H9 (cell line): ENCODE measurements around the gene KCNIP4. TPM values are rescaled to one million over a fixed set of nuclear protein-coding genes. Genes with fewer than 3 reads are reported as not detected.

Source experiments
- DNase-seq: peaks from one replicate; pipeline ENCODE4 v3.0.0-alpha.2; 2017
- H2AFZ ChIP-seq: one replicate; pipeline ENCODE4 v1.6.1; 2013; ENCODE audit warnings: mild to moderate bottlenecking, low read length, control low read depth, moderate library complexity
- H2AK5ac ChIP-seq: 2 replicates; pipeline ENCODE4 v1.6.1; 2013; ENCODE audit warnings: low read length, control low read depth, mixed read lengths; ENCODE audit not compliant: insufficient read length
- H2BK120ac ChIP-seq: one replicate; pipeline ENCODE4 v1.6.1; 2013; ENCODE audit warnings: low read depth, mild to moderate bottlenecking, low read length, control low read depth, inconsistent platforms; ENCODE audit not compliant: poor library complexity, severe bottlenecking
- H2BK12ac ChIP-seq: 2 replicates; pipeline ENCODE4 v1.6.1; 2013; ENCODE audit warnings: low read length, control low read depth, mixed read lengths, low read depth; ENCODE audit not compliant: insufficient read length
- H2BK15ac ChIP-seq: 2 replicates; pipeline ENCODE4 v1.6.1; 2013; ENCODE audit warnings: low read depth, low read length, control low read depth
- H2BK20ac ChIP-seq: one replicate; pipeline ENCODE4 v1.6.1; 2013; ENCODE audit warnings: low read depth, mild to moderate bottlenecking, low read length, control low read depth, inconsistent platforms; ENCODE audit not compliant: poor library complexity, severe bottlenecking
- H2BK5ac ChIP-seq: 2 replicates; pipeline ENCODE4 v1.6.1; 2013; ENCODE audit warnings: low read length, control low read depth, mixed read lengths; ENCODE audit not compliant: insufficient read length
- H3K14ac ChIP-seq: 2 replicates; pipeline ENCODE4 v1.6.1; 2013; ENCODE audit warnings: low read length, control low read depth; ENCODE audit not compliant: insufficient read depth
- H3K18ac ChIP-seq: 2 replicates; pipeline ENCODE4 v1.6.1; 2013; ENCODE audit warnings: low read depth, mild to moderate bottlenecking, mixed read lengths, low read length, control low read depth; ENCODE audit not compliant: insufficient read length
- H3K23ac ChIP-seq: 2 replicates; pipeline ENCODE4 v1.6.1; 2013; ENCODE audit warnings: low read length, control low read depth, mixed read lengths, low read depth; ENCODE audit not compliant: insufficient read length
- H3K23me2 ChIP-seq: 2 replicates; pipeline ENCODE4 v1.6.1; 2013; ENCODE audit warnings: low read depth, mild to moderate bottlenecking, mixed read lengths, low read length, control low read depth; ENCODE audit not compliant: insufficient read length, poor library complexity, severe bottlenecking
- H3K27ac ChIP-seq: 2 replicates; pipeline ENCODE4 v1.5.1; 2013; ENCODE audit warnings: low read length, control low read depth, mixed read lengths, low read depth; ENCODE audit not compliant: insufficient read length
- H3K27me3 ChIP-seq: 2 replicates; pipeline ENCODE4 v1.6.1; 2013; ENCODE audit warnings: low read length, control low read depth, inconsistent platforms; ENCODE audit not compliant: insufficient read depth
- H3K4ac ChIP-seq: 2 replicates; pipeline ENCODE4 v1.6.1; 2013; ENCODE audit warnings: low read depth, mild to moderate bottlenecking, control low read depth, inconsistent platforms, low read length, moderate library complexity
- H3K4me1 ChIP-seq: 2 replicates; pipeline ENCODE4 v1.6.1; 2013; ENCODE audit warnings: low read length, control low read depth, inconsistent platforms; ENCODE audit not compliant: insufficient read depth
- H3K4me2 ChIP-seq: 2 replicates; pipeline ENCODE4 v1.6.1; 2013; ENCODE audit warnings: low read length, control low read depth, mixed read lengths; ENCODE audit not compliant: insufficient read length, insufficient read depth
- H3K56ac ChIP-seq: 2 replicates; pipeline ENCODE4 v1.6.1; 2013; ENCODE audit warnings: low read depth, mild to moderate bottlenecking, mixed read lengths, low read length, control low read depth; ENCODE audit not compliant: insufficient read length
- H3K79me1 ChIP-seq: 2 replicates; pipeline ENCODE4 v1.6.1; 2013; ENCODE audit warnings: low read depth, mild to moderate bottlenecking, moderate library complexity, low read length, control low read depth, inconsistent platforms; ENCODE audit not compliant: insufficient read depth, poor library complexity, severe bottlenecking
- H3K79me2 ChIP-seq: 2 replicates; pipeline ENCODE4 v1.6.1; 2013; ENCODE audit warnings: low read length, control low read depth, inconsistent platforms; ENCODE audit not compliant: insufficient read depth
- H3K9ac ChIP-seq: 2 replicates; pipeline ENCODE4 v1.6.1; 2013; ENCODE audit warnings: low read length, control low read depth, mixed read lengths; ENCODE audit not compliant: insufficient read length; ENCODE audit errors: extremely low read depth
- H3K9me3 ChIP-seq: one replicate; pipeline ENCODE4 v1.6.1; 2013; ENCODE audit warnings: low read depth, low read length, inconsistent platforms; ENCODE audit not compliant: control insufficient read depth
- H3T11ph ChIP-seq: one replicate; pipeline ENCODE4 v1.6.1; 2013; ENCODE audit warnings: mild to moderate bottlenecking, low read length, control low read depth, inconsistent platforms
- H4K20me1 ChIP-seq: one replicate; pipeline ENCODE4 v1.6.1; 2013; ENCODE audit not compliant: control insufficient read depth, insufficient read length, insufficient read depth
- H4K5ac ChIP-seq: 2 replicates; pipeline ENCODE4 v1.6.1; 2013; ENCODE audit warnings: low read depth, mild to moderate bottlenecking, mixed read lengths, low read length, control low read depth; ENCODE audit not compliant: insufficient read length
- H4K8ac ChIP-seq: replicated peaks from 2 replicates; pipeline ENCODE4 v1.6.1; 2013; ENCODE audit warnings: low read length, control low read depth, mixed read lengths, low read depth; ENCODE audit not compliant: insufficient read length
- H4K91ac ChIP-seq: 2 replicates; pipeline ENCODE4 v1.6.1; 2013; ENCODE audit warnings: low read depth, mild to moderate bottlenecking, moderate library complexity, mixed read lengths, low read length, control low read depth; ENCODE audit not compliant: insufficient read length
- H3K27ac Mint-ChIP-seq, 3 experiments: 2 replicates in 2 of 3; 3 replicates in 1 of 3; pipeline ENCODE4 v1.8.0; 2020 to 2021; ENCODE audit warnings: mixed read lengths in 3 of 3, mild to moderate bottlenecking in 1 of 3, moderate library complexity in 1 of 3
- H3K27me3 Mint-ChIP-seq: 2 replicates; pipeline ENCODE4 v1.8.0; 2021; ENCODE audit warnings: low read depth, mild to moderate bottlenecking, moderate library complexity, mixed read lengths
- H3K36me3 Mint-ChIP-seq, 3 experiments: 2 replicates in 2 of 3; 3 replicates in 1 of 3; pipeline ENCODE4 v1.8.0; 2020 to 2021; ENCODE audit warnings: low read depth in 3 of 3, mixed read lengths in 3 of 3; ENCODE audit not compliant: insufficient read depth in 1 of 3
- H3K4me1 Mint-ChIP-seq, 2 experiments: 2 replicates each; pipeline ENCODE4 v1.8.0; 2020; ENCODE audit warnings: mixed read lengths in 2 of 2
- H3K4me3 Mint-ChIP-seq, 2 experiments: 2 replicates in 1 of 2; 3 replicates in 1 of 2; pipeline ENCODE4 v1.8.0; 2020 to 2021; ENCODE audit warnings: mild to moderate bottlenecking in 2 of 2, mixed read lengths in 2 of 2, moderate library complexity in 1 of 2
- H3K9me3 Mint-ChIP-seq, 2 experiments: 2 replicates in 1 of 2; 3 replicates in 1 of 2; pipeline ENCODE4 v1.8.0; 2020; ENCODE audit warnings: mild to moderate bottlenecking in 2 of 2, mixed read lengths in 2 of 2, moderate library complexity in 1 of 2
- WGBS: extraction: QIAGEN DNeasy Blood & Tissue Kit; methylation state at CpG from one replicate; pipeline ENCODE4 v1.1.7; 2013; ENCODE audit warnings: missing lambda C conversion rate, low lambda C conversion rate, mixed read lengths; ENCODE audit not compliant: insufficient read length; ENCODE audit errors: extremely low coverage; 5-methylcytosine and 5-hydroxymethylcytosine counted together
- total RNA-seq: library from RNA; stranded (reverse); gene quantifications from 2 replicates; pipeline ENCODE4 v1.2.1, GENCODE V29; 2021
- TF ChIP-seq, protein P1 (sequence below): fragments of 200-600 bp; sonication (generic); conservative IDR thresholded peaks from 3 replicates; pipeline ENCODE4 v1.8.0; 2021; ENCODE audit warnings: antibody characterized with exemption, mild to moderate bottlenecking

The KCNIP4 gene
- total RNA-seq, 1 experiment from 2014 or later, result not detected

DNA sequence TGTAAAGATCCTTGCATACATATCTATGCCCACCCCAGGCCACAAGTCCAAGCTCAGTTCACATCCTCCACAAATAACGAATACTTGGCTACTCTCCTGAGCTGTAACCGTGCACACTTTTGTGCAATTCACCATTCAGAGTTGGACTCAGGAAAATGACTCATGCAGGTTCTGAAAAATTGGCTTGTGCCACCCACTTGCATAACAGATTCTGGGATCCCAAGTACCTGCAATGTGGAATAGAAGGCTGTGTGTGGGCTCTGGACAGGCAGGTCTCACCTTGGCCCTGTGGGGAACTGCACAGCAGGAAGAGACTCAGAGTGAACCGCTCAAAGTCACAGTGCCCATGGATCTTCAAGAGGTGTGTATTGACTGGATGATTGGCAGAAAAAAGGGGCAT, 745.6 kb downstream of the KCNIP4 start:
- H3K4ac ChIP-seq, result no peak overlapping the region
- no peaks in the 10 kb centered on the region for H3K9me3 ChIP-seq
- H3T11ph ChIP-seq, result no peak overlapping the region
- H3K14ac ChIP-seq, result no peak overlapping the region
- H2AK5ac ChIP-seq, result no peak overlapping the region
- H3K27ac Mint-ChIP-seq, result no peak overlapping the region; a peak in 1 of 7 replicates
- no peak overlapping the region for H3K27ac ChIP-seq
- no peak overlapping the region for H3K9ac ChIP-seq
- H3K56ac ChIP-seq, result no peak overlapping the region
- H3K4me2 ChIP-seq, result no peak overlapping the region
- H4K20me1 ChIP-seq, result no peaks in the 10 kb centered on the region
- H2BK15ac ChIP-seq, result no peak overlapping the region
- no peak overlapping the region for H4K8ac ChIP-seq
- no peak overlapping the region for H3K23ac ChIP-seq
- no peak overlapping the region for H2BK120ac ChIP-seq
- no peak overlapping the region for H2BK20ac ChIP-seq
- H3K9me3 Mint-ChIP-seq, result no peaks in the 10 kb centered on the region
- WGBS, result no CpG with 5 or more reads among the region's 3 CpGs
- no peaks in the 10 kb centered on the region for H3K23me2 ChIP-seq
- no peaks in the 10 kb centered on the region for H3K27me3 ChIP-seq
- peaks cover 0 to 2% of the 10 kb centered on the region in 2 experiments; a peak in 1 of 4 replicates for H3K4me1 Mint-ChIP-seq
- no peak overlapping the region for H2BK5ac ChIP-seq
- no peak overlapping the region for H3K4me3 Mint-ChIP-seq
- H3K79me2 ChIP-seq, result no peaks in the 10 kb centered on the region
- TF ChIP-seq, protein P1, sequence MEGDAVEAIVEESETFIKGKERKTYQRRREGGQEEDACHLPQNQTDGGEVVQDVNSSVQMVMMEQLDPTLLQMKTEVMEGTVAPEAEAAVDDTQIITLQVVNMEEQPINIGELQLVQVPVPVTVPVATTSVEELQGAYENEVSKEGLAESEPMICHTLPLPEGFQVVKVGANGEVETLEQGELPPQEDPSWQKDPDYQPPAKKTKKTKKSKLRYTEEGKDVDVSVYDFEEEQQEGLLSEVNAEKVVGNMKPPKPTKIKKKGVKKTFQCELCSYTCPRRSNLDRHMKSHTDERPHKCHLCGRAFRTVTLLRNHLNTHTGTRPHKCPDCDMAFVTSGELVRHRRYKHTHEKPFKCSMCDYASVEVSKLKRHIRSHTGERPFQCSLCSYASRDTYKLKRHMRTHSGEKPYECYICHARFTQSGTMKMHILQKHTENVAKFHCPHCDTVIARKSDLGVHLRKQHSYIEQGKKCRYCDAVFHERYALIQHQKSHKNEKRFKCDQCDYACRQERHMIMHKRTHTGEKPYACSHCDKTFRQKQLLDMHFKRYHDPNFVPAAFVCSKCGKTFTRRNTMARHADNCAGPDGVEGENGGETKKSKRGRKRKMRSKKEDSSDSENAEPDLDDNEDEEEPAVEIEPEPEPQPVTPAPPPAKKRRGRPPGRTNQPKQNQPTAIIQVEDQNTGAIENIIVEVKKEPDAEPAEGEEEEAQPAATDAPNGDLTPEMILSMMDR, result no peak
- no peak overlapping the region for H4K5ac ChIP-seq
- no peak overlapping the region for H3K18ac ChIP-seq
- H3K27me3 Mint-ChIP-seq, result no peaks in the 10 kb centered on the region
- H4K91ac ChIP-seq, result no peak overlapping the region
- H3K79me1 ChIP-seq, result no peaks in the 10 kb centered on the region
- no peak for DNase-seq
- no peak overlapping the region for H2BK12ac ChIP-seq
- no peaks in the 10 kb centered on the region for H3K36me3 Mint-ChIP-seq
- no peaks in the 10 kb centered on the region; the same call in 1 of the 2 replicates for H3K4me1 ChIP-seq
- H2AFZ ChIP-seq, result no peak overlapping the region
